GM10266 (cell line): ENCODE results near the gene PGGHG.

Experiments
- DNase-seq: peaks from one replicate; pipeline ENCODE4 v3.0.0; 2012; ENCODE audit errors: extremely low spot score
- TF ChIP-seq, protein P1 (sequence below): IDR thresholded peaks from 2 replicates; pipeline ENCODE4 v1.5.1; 2012; ENCODE audit warnings: mild to moderate bottlenecking, low read depth; ENCODE audit not compliant: control insufficient read depth, insufficient read depth; ENCODE audit errors: missing control alignments

PGGHG gene

GRCh38 chr11:335779-336658 is 47.1 kb downstream of the PGGHG start:
- TF ChIP-seq, protein P1, sequence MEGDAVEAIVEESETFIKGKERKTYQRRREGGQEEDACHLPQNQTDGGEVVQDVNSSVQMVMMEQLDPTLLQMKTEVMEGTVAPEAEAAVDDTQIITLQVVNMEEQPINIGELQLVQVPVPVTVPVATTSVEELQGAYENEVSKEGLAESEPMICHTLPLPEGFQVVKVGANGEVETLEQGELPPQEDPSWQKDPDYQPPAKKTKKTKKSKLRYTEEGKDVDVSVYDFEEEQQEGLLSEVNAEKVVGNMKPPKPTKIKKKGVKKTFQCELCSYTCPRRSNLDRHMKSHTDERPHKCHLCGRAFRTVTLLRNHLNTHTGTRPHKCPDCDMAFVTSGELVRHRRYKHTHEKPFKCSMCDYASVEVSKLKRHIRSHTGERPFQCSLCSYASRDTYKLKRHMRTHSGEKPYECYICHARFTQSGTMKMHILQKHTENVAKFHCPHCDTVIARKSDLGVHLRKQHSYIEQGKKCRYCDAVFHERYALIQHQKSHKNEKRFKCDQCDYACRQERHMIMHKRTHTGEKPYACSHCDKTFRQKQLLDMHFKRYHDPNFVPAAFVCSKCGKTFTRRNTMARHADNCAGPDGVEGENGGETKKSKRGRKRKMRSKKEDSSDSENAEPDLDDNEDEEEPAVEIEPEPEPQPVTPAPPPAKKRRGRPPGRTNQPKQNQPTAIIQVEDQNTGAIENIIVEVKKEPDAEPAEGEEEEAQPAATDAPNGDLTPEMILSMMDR, result no peak
- DNase-seq, result no peak

GRCh38 chr11:336659-337198 is 47.8 kb downstream of the PGGHG start:
- TF ChIP-seq, protein P1, result no peak
- no peak for DNase-seq

GRCh38 chr11:337711-338110 is 48.8 kb downstream of the PGGHG start:
- DNase-seq, result no peak
- TF ChIP-seq, protein P1, result no peak

- DNase-seq, result no peak
- TF ChIP-seq, protein P1, result no peak
Measured at GRCh38 chr11:339963-340362, 51.0 kb downstream of the PGGHG start.

- TF ChIP-seq, protein P1, result no peak
- DNase-seq, result no peak
Measured at GRCh38 chr11:340539-341512, 51.9 kb downstream of the PGGHG start.

DNA sequence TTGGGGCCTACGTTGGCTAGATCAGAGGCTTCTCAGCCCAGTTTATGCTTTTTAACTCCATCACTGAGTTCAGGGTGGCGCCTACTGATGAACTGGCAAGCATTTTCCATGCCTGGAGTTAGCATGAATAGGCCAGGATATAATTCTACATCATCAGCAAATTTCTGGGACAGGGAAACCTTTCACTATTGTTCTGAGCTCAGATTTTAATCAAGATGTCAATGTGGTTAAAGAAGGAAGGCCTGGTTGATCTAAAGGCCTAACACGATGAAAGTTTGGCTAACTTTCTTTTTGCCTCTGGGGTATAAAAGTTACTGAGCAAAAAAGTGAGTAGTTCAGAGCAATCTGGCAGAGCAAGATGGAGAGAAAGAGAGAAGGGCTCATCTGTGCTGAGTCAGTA is 53.4 kb downstream of the PGGHG start:
- DNase-seq, result no peak
- TF ChIP-seq, protein P1, result no peak
